ENCODE data around the gene ALPK3.
"Not testable (repeated sequence)": the region's sequence is repeated elsewhere in the genome, so short reads cannot be mapped to it uniquely, and the experiment has no call there.

The ALPK3 gene

DNA sequence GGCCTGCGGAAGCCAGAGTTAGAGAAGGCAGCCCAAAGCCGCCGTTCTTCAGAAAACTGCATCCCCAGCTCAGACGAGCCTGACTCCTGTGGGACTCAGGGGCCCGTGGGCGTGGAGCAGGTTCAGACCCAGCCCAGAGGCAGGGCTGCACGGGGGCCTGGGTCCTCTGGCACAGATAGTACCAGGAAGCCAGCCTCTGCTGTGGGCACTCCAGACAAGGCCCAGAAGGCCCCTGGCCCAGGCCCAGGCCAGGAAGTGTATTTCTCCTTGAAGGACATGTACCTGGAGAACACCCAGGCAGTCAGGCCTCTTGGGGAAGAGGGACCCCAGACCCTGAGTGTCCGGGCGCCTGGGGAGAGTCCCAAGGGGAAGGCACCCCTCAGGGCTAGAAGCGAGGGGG is 23.1 kb downstream of the ALPK3 start:
- H3K4me1 ChIP-seq (ENCODE audit: control insufficient read depth in 1 of 2, insufficient read depth in 2 of 2, low read length in 2 of 2), result peaks cover 12 to 19% of the 10 kb centered on the region in 2 donors

DNA sequence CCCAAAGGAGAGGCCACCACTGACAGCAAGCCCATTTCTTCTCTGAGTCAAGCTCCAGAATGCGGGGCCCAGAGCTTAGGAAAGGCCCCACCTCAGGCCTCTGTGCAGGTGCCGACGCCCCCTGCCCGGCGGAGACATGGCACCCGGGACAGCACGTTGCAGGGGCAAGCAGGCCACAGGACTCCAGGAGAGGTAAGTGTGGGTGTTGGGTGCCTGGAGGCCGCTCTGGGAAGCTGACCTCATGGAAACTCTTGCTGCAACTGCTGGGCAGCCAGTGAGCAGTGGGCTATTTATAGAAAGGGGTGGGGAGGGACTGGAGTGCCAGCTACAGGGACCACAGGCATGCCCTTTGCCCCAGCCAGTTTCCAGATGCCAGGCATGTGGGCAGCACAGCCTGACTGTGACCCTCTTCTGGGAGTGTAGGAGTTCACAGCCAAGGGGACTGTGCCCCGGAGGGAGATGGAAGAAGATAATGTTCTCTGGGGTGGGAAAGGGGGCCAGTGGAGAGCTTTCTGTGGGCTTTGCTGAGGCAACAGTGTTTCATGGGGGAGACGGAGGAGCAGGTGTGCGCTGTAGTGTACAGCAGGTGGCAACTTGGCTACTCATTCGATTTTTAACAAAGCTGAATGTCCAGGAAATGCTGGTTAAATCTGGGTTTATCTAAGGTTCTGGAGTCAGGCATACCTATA is 23.7 kb downstream of the ALPK3 start:
- H3K4me3 ChIP-seq (ENCODE audit: low read depth in 1 of 2, low read length in 2 of 2), result no peak overlapping the region
- H3K27me3 ChIP-seq (ENCODE audit: control insufficient read depth in 1 of 2, insufficient read depth in 2 of 2, low read length in 2 of 2), result no peaks in the 10 kb centered on the region
- no peaks in the 10 kb centered on the region for H3K36me3 ChIP-seq (ENCODE audit: control insufficient read depth in 1 of 2, insufficient read depth in 2 of 2, low read length in 2 of 2)
- no peaks in the 10 kb centered on the region for H3K9me3 ChIP-seq (ENCODE audit: control insufficient read depth in 1 of 2, low read length in 2 of 2)
- H3K4me1 ChIP-seq (ENCODE audit: control insufficient read depth in 1 of 2, insufficient read depth in 2 of 2, low read length in 2 of 2), result peaks cover 12 to 21% of the 10 kb centered on the region in 2 donors
- peak overlapping the region; percentile 73 for H3K27ac ChIP-seq (ENCODE audit: low read depth, low read length)
- peak overlapping the region in 1 of 2 donors; percentile 54 for H3K9ac ChIP-seq (ENCODE audit: low read depth in 1 of 2, low read length in 2 of 2)

More for the DNA sequence above, 23.1 kb downstream of the ALPK3 start:
- Histone ChIP-seq H3K27ac (ENCODE audit: low read depth, low read length) (peak overlapping the region; percentile 73), H3K4me3 (ENCODE audit: low read depth in 1 of 2, low read length in 2 of 2) (no peak overlapping the region), H3K27me3 (ENCODE audit: control insufficient read depth in 1 of 2, insufficient read depth in 2 of 2, low read length in 2 of 2) (no peaks in the 10 kb centered on the region), H3K36me3 (ENCODE audit: control insufficient read depth in 1 of 2, insufficient read depth in 2 of 2, low read length in 2 of 2) (no peaks in the 10 kb centered on the region), H3K9ac (ENCODE audit: low read depth in 1 of 2, low read length in 2 of 2) (peak overlapping the region in 1 of 2 donors; percentile 54), H3K9me3 (ENCODE audit: control insufficient read depth in 1 of 2, low read length in 2 of 2) (no peaks in the 10 kb centered on the region)

DNA sequence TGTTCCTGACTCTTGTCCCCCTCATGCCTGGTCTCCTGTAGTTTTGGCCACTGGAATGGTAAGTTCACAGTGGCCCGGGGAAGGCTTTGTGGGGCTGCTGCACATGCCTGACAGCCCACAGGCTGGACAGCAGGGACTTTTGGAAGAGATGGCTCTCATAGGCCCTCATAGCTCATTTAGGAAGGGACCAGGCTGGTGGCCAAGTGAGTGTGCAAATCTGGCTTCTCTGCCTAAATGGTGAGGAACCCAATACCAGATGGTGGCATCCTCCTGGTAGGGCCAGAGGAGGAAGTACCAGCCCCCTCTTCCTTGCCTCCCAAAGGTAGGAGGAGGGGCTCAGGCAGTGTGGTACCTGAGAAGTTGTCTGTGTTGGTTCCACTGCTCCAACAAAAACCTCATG is 25.6 kb downstream of the ALPK3 start:
- H3K4me3 ChIP-seq (ENCODE audit: low read depth in 1 of 2, low read length in 2 of 2), result no peak overlapping the region
- H3K9ac ChIP-seq (ENCODE audit: low read depth in 1 of 2, low read length in 2 of 2), result no peak overlapping the region
- H3K9me3 ChIP-seq (ENCODE audit: control insufficient read depth in 1 of 2, low read length in 2 of 2), result peaks cover 0 to 3% of the 10 kb centered on the region in 2 donors
- no peaks in the 10 kb centered on the region for H3K36me3 ChIP-seq (ENCODE audit: control insufficient read depth in 1 of 2, insufficient read depth in 2 of 2, low read length in 2 of 2)
- peaks cover 12 to 21% of the 10 kb centered on the region in 2 donors for H3K4me1 ChIP-seq (ENCODE audit: control insufficient read depth in 1 of 2, insufficient read depth in 2 of 2, low read length in 2 of 2)
- no peak overlapping the region for H3K27ac ChIP-seq (ENCODE audit: low read depth, low read length)
- H3K27me3 ChIP-seq (ENCODE audit: control insufficient read depth in 1 of 2, insufficient read depth in 2 of 2, low read length in 2 of 2), result no peaks in the 10 kb centered on the region

DNA sequence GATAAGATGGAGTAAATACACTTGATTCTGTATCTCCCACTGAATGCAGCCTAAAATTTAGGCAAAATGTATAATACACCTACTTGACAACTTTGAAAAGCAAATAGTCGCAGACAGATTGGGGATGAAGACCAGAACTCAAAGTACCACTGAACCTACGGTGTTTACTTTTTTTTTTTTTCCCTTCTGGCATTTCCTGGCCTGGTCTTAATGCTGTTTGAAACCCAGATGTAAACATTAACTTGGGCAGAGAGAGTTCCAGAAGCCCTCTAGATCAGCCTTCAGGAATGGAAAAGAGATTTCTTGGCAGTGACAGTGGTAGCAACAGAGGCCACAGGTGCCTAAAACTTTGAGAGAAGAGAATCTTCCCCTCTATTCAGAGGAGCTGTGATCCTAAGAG is 27.8 kb downstream of the ALPK3 start:
- Histone ChIP-seq H3K9ac (ENCODE audit: low read depth in 1 of 2, low read length in 2 of 2) (peak overlapping the region in 1 of 2 donors; percentile 35), H3K36me3 (ENCODE audit: control insufficient read depth in 1 of 2, insufficient read depth in 2 of 2, low read length in 2 of 2) (no peaks in the 10 kb centered on the region), H3K27me3 (ENCODE audit: control insufficient read depth in 1 of 2, insufficient read depth in 2 of 2, low read length in 2 of 2) (no peaks in the 10 kb centered on the region), H3K4me3 (ENCODE audit: low read depth in 1 of 2, low read length in 2 of 2) (no peak overlapping the region), H3K9me3 (ENCODE audit: control insufficient read depth in 1 of 2, low read length in 2 of 2) (peaks cover 0 to 3% of the 10 kb centered on the region in 2 donors), H3K27ac (ENCODE audit: low read depth, low read length) (peak overlapping the region; percentile 47), H3K4me1 (ENCODE audit: control insufficient read depth in 1 of 2, insufficient read depth in 2 of 2, low read length in 2 of 2) (peaks cover 12 to 21% of the 10 kb centered on the region in 2 donors)

DNA sequence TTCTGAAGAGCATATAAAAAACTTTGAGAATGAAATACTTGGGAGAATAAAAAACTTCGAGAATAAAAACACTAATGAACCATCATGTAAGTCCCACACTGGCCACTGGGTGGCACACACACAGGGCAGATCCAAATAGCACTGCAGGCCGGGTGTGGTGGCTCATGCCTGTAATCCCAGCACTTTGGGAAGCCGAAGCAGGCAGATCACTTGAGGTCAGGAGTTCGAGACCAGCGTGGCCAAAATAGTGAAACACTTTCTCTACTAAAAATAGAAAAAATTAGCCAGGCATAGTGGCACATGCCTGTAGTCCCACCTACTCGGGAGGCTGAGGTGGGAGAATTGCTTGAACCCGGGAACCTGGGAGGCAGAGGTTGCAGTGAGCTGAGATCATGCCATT is 28.5 kb downstream of the ALPK3 start:
- H3K9ac ChIP-seq (ENCODE audit: low read depth in 1 of 2, low read length in 2 of 2), result peak overlapping the region in 1 of 2 donors; percentile 35
- H3K4me1 ChIP-seq (ENCODE audit: control insufficient read depth in 1 of 2, insufficient read depth in 2 of 2, low read length in 2 of 2), result peaks cover 7 to 16% of the 10 kb centered on the region in 2 donors
- H3K36me3 ChIP-seq (ENCODE audit: control insufficient read depth in 1 of 2, insufficient read depth in 2 of 2, low read length in 2 of 2); H3K9me3 ChIP-seq (ENCODE audit: control insufficient read depth in 1 of 2, low read length in 2 of 2); H3K27ac ChIP-seq (ENCODE audit: low read depth, low read length); H3K27me3 ChIP-seq (ENCODE audit: control insufficient read depth in 1 of 2, insufficient read depth in 2 of 2, low read length in 2 of 2); H3K4me3 ChIP-seq (ENCODE audit: low read depth in 1 of 2, low read length in 2 of 2): not testable (repeated sequence)

DNA sequence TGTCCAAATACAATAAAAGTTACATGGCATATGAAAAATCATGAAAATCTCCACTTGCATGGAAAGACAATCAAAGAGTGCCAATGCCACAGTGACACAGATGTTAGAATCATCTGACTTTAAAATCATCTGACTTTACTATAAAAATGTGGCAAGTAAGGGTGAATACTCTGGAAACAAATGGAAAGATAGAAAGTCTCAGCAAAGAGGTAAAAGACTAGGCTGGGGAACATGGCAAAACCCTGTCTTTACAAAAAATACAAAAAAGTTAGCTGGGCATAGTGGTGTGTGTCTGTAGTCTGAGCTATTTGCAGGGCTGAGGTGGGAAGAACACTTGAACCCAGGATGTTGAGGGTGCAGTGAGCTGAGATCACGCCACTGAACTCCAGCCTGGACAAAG is 29.1 kb downstream of the ALPK3 start:
- Histone ChIP-seq H3K27me3 (ENCODE audit: control insufficient read depth in 1 of 2, insufficient read depth in 2 of 2, low read length in 2 of 2) (no peaks in the 10 kb centered on the region), H3K4me3 (ENCODE audit: low read depth in 1 of 2, low read length in 2 of 2) (no peak overlapping the region), H3K36me3 (ENCODE audit: control insufficient read depth in 1 of 2, insufficient read depth in 2 of 2, low read length in 2 of 2) (no peaks in the 10 kb centered on the region), H3K27ac (ENCODE audit: low read depth, low read length) (no peak overlapping the region), H3K9me3 (ENCODE audit: control insufficient read depth in 1 of 2, low read length in 2 of 2) (peaks cover 0 to 3% of the 10 kb centered on the region in 2 donors), H3K9ac (ENCODE audit: low read depth in 1 of 2, low read length in 2 of 2) (no peak overlapping the region), H3K4me1 (ENCODE audit: control insufficient read depth in 1 of 2, insufficient read depth in 2 of 2, low read length in 2 of 2) (peaks cover under 1 to 10% of the 10 kb centered on the region in 2 donors)

DNA sequence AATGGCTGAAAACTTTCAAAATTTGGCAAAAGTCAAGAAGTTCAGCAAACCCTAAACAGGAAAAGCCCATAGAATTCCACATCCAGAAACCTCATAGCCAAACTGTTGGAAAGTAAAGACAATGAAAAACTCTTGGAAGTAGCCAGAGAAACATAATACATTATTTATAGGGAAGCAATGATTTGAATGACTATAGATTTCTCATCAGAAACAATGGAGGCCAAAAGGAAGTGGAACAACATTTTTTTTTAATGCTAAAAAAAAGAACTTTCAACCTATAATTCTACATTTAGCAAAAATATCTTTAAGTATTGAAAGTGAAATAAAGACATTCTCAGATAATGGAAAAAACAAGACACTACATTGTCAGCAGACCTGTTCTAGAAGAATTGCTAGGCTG is 30.2 kb downstream of the ALPK3 start:
- Histone ChIP-seq H3K9me3 (ENCODE audit: control insufficient read depth in 1 of 2, low read length in 2 of 2) (peaks cover 0 to 3% of the 10 kb centered on the region in 2 donors), H3K9ac (ENCODE audit: low read depth in 1 of 2, low read length in 2 of 2) (no peak overlapping the region), H3K4me1 (ENCODE audit: control insufficient read depth in 1 of 2, insufficient read depth in 2 of 2, low read length in 2 of 2) (peaks cover 0 to 11% of the 10 kb centered on the region in 2 donors)

DNA sequence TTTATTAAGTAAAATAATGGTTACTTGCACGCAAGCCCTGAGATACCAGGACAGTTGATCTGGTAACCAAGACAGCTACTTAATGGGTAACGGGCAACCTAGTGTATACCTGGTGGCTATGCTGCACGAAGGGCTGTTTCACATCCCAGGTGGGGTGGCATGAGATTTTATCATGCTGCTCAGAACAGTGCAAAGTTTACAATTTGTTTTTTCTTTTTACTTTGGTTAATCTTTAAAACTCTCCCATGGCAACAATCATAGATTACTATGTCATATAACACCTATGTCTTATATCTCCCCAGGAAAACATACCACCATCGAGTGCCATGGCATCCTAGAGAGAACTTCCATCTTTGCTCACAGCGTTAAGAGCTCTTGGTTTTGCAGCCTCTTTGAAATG is 35.1 kb downstream of the ALPK3 start:
- Histone ChIP-seq H3K27me3 (ENCODE audit: control insufficient read depth in 1 of 2, insufficient read depth in 2 of 2, low read length in 2 of 2) (no peaks in the 10 kb centered on the region), H3K9ac (ENCODE audit: low read depth in 1 of 2, low read length in 2 of 2) (no peak overlapping the region), H3K27ac (ENCODE audit: low read depth, low read length) (no peak overlapping the region), H3K4me3 (ENCODE audit: low read depth in 1 of 2, low read length in 2 of 2) (no peak overlapping the region), H3K4me1 (ENCODE audit: control insufficient read depth in 1 of 2, insufficient read depth in 2 of 2, low read length in 2 of 2) (peaks cover 5 to 18% of the 10 kb centered on the region in 2 donors), H3K36me3 (ENCODE audit: control insufficient read depth in 1 of 2, insufficient read depth in 2 of 2, low read length in 2 of 2) (no peaks in the 10 kb centered on the region), H3K9me3 (ENCODE audit: control insufficient read depth in 1 of 2, low read length in 2 of 2) (no peaks in the 10 kb centered on the region)

More for the DNA sequence above, 30.2 kb downstream of the ALPK3 start:
- Histone ChIP-seq H3K36me3 (ENCODE audit: control insufficient read depth in 1 of 2, insufficient read depth in 2 of 2, low read length in 2 of 2) (no peaks in the 10 kb centered on the region), H3K4me3 (ENCODE audit: low read depth in 1 of 2, low read length in 2 of 2) (no peak overlapping the region), H3K27me3 (ENCODE audit: control insufficient read depth in 1 of 2, insufficient read depth in 2 of 2, low read length in 2 of 2) (no peaks in the 10 kb centered on the region), H3K27ac (ENCODE audit: low read depth, low read length) (no peak overlapping the region)

DNA sequence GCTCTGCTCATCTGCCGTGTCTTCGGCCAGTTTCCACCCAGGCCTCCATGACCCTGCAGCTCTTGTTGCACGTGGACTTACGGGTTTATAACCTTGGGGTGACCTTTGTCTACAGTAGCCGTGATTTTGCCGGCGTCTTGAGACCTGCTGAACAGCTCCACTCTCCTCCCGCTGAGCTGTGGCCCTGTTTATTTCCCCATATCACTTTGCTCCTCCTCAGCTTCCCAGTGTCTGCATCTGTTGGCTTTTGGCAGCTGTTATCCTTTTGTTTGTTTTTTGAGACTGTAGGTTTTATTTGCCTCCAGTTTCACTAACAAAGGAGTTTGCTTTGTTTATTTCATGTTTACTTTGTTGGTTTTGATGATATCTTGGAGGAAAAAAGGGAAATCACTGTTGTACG is 38.0 kb downstream of the ALPK3 start:
- H3K9ac ChIP-seq (ENCODE audit: low read depth in 1 of 2, low read length in 2 of 2), result no peak overlapping the region
- H3K4me1 ChIP-seq (ENCODE audit: control insufficient read depth in 1 of 2, insufficient read depth in 2 of 2, low read length in 2 of 2), result peaks cover 5 to 21% of the 10 kb centered on the region in 2 donors
- H3K27ac ChIP-seq (ENCODE audit: low read depth, low read length), result no peak overlapping the region
- no peaks in the 10 kb centered on the region for H3K9me3 ChIP-seq (ENCODE audit: control insufficient read depth in 1 of 2, low read length in 2 of 2)
- H3K27me3 ChIP-seq (ENCODE audit: control insufficient read depth in 1 of 2, insufficient read depth in 2 of 2, low read length in 2 of 2), result no peaks in the 10 kb centered on the region
- H3K36me3 ChIP-seq (ENCODE audit: control insufficient read depth in 1 of 2, insufficient read depth in 2 of 2, low read length in 2 of 2), result no peaks in the 10 kb centered on the region
- H3K4me3 ChIP-seq (ENCODE audit: low read depth in 1 of 2, low read length in 2 of 2), result no peak overlapping the region

DNA sequence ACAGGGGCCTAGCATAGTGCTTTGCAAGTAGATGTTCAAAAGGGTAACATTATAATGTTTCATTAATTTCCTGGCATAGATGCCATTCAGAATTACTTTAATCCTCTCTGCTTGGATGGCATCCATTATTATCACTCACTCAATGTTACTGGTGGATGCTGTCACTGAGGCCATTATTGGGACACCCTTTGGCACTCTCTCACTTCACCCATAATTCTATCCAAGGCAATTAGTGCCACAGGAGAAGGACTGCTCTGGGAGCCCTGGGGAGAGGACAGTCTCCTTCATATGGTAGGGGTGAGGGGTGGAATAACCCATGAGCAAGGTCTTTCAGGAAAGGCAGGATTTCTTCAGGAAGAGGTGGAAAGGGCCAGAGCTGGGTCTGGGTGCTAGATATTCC is 38.6 kb downstream of the ALPK3 start:
- H3K27me3 ChIP-seq (ENCODE audit: control insufficient read depth in 1 of 2, insufficient read depth in 2 of 2, low read length in 2 of 2), result no peaks in the 10 kb centered on the region
- no peaks in the 10 kb centered on the region for H3K36me3 ChIP-seq (ENCODE audit: control insufficient read depth in 1 of 2, insufficient read depth in 2 of 2, low read length in 2 of 2)
- H3K9me3 ChIP-seq (ENCODE audit: control insufficient read depth in 1 of 2, low read length in 2 of 2), result no peaks in the 10 kb centered on the region
- H3K9ac ChIP-seq (ENCODE audit: low read depth in 1 of 2, low read length in 2 of 2), result no peak overlapping the region
- peaks cover 5 to 21% of the 10 kb centered on the region in 2 donors for H3K4me1 ChIP-seq (ENCODE audit: control insufficient read depth in 1 of 2, insufficient read depth in 2 of 2, low read length in 2 of 2)
- no peak overlapping the region for H3K4me3 ChIP-seq (ENCODE audit: low read depth in 1 of 2, low read length in 2 of 2)
- no peak overlapping the region for H3K27ac ChIP-seq (ENCODE audit: low read depth, low read length)
